K562 (cell line): ENCODE results near the gene FRYL. TPM values are rescaled to one million over a fixed set of nuclear protein-coding genes. Genes with fewer than 3 reads are reported as not detected.

Experiments used
- BCOR ChIP-seq: fragments of 450-650 bp; IDR thresholded peaks from 2 replicates; pipeline ENCODE4 v1.6.1; 2016
- FOS ChIP-seq: IDR thresholded peaks from 3 replicates; pipeline ENCODE4 v1.6.1; 2011; ENCODE audit not compliant: insufficient read length; ENCODE audit errors: extremely low read depth
- MBD2 ChIP-seq: sonication (generic); IDR thresholded peaks from 2 replicates; pipeline ENCODE4 v1.6.1; 2016; ENCODE audit warnings: low read depth, borderline replicate concordance
- NCOA2 ChIP-seq, 2 experiments: fragments of 450-650 bp; IDR thresholded peaks; 2 replicates each; pipeline ENCODE4 v1.6.1; 2018; ENCODE audit warnings: mild to moderate bottlenecking in 2 of 2, moderate library complexity in 1 of 2; ENCODE audit not compliant: partially characterized antibody in 2 of 2
- NR2F6 ChIP-seq: fragments of 450-650 bp; formaldehyde crosslinking; IDR thresholded peaks from 2 replicates; pipeline ENCODE4 v1.4.0; 2020; ENCODE audit warnings: mild to moderate bottlenecking
- PHTF2 ChIP-seq: fragments of 250-450 bp; sonication (Bioruptor Pico); IDR thresholded peaks from 2 replicates; pipeline ENCODE4 v1.5.0; 2021; ENCODE audit warnings: mild to moderate bottlenecking
- POLR2AphosphoS5 ChIP-seq: IDR thresholded peaks from 2 replicates; pipeline ENCODE4 v1.6.1; 2011; ENCODE audit warnings: mild to moderate bottlenecking, low read depth, low read length, moderate library complexity; ENCODE audit not compliant: control insufficient read depth, insufficient read depth
- PTTG1 ChIP-seq: fragments of 450-650 bp; IDR thresholded peaks from 2 replicates; pipeline ENCODE4 v1.6.1; 2016; ENCODE audit warnings: low read depth, mild to moderate bottlenecking, missing genetic modification characterization, missing compliant biosample characterization
- SMAD2 ChIP-seq: fragments of 150-350 bp; IDR thresholded peaks from 2 replicates; pipeline ENCODE4 v1.6.1; 2014; ENCODE audit warnings: low read depth, mild to moderate bottlenecking, low read length
- ZNF224 ChIP-seq: sonication (generic); formaldehyde crosslinking; IDR thresholded peaks from 2 replicates; pipeline ENCODE4 v1.8.0; 2022; ENCODE audit warnings: mild to moderate bottlenecking, missing genetic modification reagents
- ZNF57 ChIP-seq: fragments of 450-650 bp; formaldehyde crosslinking; IDR thresholded peaks from 2 replicates; pipeline ENCODE4 v1.4.0; 2020; ENCODE audit warnings: mild to moderate bottlenecking, moderate library complexity
- ZNF764 ChIP-seq: fragments of 250-450 bp; sonication (Bioruptor Pico); IDR thresholded peaks from 2 replicates; pipeline ENCODE4 v1.4.0; 2020; ENCODE audit warnings: low read depth, mild to moderate bottlenecking, moderate library complexity
- polyA plus RNA-seq, 8 experiments: library from polyadenylated mRNA; depleted of rRNA in 4 of 8; stranded (reverse) in 5 of 8; unstranded in 3 of 8; fragments of >200 nt; fragmentation: Nextera tagmentation in 2 of 8; fragmentation: Illumina TruSeq in 1 of 8; extraction: Ambion mirVana in 2 of 8; extraction: Trizol in 1 of 8; gene quantifications; 2 replicates each; pipeline versions ENCODE4 v1.2.1 to v1.2.3, GENCODE V29; 2011 to 2014; ENCODE audit warnings: inconsistent platforms in 1 of 8, missing spikeins in 1 of 8
- total RNA-seq, 7 experiments: library from RNA; depleted of rRNA in 6 of 7; stranded (reverse); fragments of >200 nt in 6 of 7; fragmentation: Illumina TruSeq in 2 of 7; extraction: Trizol in 2 of 7; gene quantifications; 2 replicates each; pipeline versions ENCODE4 v1.2.1 to v1.2.3, GENCODE V29; 2011 to 2021; ENCODE audit warnings: low replicate concordance in 1 of 7
- TF ChIP-seq, protein P1 (sequence below): IDR thresholded peaks from 3 replicates; pipeline ENCODE4 v1.6.1; 2011; ENCODE audit warnings: borderline replicate concordance, mild to moderate bottlenecking; ENCODE audit not compliant: insufficient read length, insufficient read depth
- TF ChIP-seq, protein P2 (sequence below): sonication (generic); formaldehyde crosslinking; IDR thresholded peaks from 2 replicates; pipeline ENCODE4 v1.8.0; 2022; ENCODE audit warnings: mild to moderate bottlenecking, missing genetic modification reagents
- TF ChIP-seq, protein P3 (sequence below), 2 experiments: fragments of 450-650 bp; conservative IDR thresholded peaks; 2 replicates each; pipeline ENCODE4 v1.6.1; 2017; ENCODE audit warnings: mild to moderate bottlenecking in 2 of 2, moderate library complexity in 2 of 2
- TF ChIP-seq, protein P4 (sequence below): fragments of 200-800 bp; sonication (Bioruptor generic); IDR thresholded peaks from 2 replicates; pipeline ENCODE4 v1.6.1; 2017; ENCODE audit warnings: missing genetic modification characterization, missing compliant biosample characterization
- TF ChIP-seq, protein P5 (sequence below): sonication (generic); formaldehyde crosslinking; IDR thresholded peaks from 2 replicates; pipeline ENCODE4 v1.8.0; 2022; ENCODE audit warnings: missing genetic modification reagents, mild to moderate bottlenecking, moderate library complexity, borderline replicate concordance

The FRYL gene
- total and polyA plus RNA-seq, 9 of the 15 experiments (the other 6 are each of a cell fraction or from before 2014, with no cell fraction given): 7.2 to 34.9 (median 15.9) TPM

DNA sequence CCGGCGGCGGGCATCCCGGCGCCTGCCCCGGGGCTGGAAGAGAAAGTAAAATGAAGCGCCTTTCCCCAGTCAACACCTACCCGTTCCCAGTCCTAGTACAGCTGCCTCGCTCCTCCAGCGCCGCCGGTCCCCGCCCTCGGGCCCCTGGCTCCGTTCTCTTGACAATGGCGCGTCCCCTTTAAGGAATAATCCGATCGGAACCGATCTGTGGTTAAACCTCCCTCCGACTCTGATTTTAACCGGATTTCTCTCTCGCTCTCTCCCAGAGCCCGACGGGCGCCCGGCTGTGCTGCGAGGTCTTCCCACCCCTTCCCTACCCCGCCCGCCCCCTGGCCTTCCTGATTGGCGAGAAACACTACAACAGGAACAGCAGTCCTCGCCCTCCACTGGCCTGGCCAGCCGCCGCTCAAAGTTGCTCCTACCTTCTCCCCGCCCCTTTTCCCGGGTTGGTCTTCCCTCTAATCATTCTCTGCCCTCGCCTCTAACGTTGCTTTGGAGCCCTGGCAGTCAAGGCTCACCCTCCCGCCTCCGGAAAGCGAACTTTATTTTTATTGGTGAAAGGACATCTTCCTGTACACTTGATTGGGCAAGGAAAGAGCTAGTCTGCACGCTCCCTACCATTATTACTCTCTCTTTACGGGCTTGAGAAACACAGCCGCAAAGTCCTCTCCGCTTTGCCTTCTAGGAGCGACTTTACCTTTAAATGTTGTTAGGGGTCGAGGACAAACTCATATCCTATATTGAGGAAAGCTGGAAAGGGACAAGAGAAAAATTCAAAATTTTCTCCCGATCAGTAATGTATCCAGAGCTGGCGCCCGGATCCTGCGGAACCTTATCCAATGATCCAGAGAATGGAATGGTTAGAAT lies at the start of gene FRYL (continued):
- TF ChIP-seq, protein P1, sequence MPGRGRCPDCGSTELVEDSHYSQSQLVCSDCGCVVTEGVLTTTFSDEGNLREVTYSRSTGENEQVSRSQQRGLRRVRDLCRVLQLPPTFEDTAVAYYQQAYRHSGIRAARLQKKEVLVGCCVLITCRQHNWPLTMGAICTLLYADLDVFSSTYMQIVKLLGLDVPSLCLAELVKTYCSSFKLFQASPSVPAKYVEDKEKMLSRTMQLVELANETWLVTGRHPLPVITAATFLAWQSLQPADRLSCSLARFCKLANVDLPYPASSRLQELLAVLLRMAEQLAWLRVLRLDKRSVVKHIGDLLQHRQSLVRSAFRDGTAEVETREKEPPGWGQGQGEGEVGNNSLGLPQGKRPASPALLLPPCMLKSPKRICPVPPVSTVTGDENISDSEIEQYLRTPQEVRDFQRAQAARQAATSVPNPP: no peak
- TF ChIP-seq, protein P2, sequence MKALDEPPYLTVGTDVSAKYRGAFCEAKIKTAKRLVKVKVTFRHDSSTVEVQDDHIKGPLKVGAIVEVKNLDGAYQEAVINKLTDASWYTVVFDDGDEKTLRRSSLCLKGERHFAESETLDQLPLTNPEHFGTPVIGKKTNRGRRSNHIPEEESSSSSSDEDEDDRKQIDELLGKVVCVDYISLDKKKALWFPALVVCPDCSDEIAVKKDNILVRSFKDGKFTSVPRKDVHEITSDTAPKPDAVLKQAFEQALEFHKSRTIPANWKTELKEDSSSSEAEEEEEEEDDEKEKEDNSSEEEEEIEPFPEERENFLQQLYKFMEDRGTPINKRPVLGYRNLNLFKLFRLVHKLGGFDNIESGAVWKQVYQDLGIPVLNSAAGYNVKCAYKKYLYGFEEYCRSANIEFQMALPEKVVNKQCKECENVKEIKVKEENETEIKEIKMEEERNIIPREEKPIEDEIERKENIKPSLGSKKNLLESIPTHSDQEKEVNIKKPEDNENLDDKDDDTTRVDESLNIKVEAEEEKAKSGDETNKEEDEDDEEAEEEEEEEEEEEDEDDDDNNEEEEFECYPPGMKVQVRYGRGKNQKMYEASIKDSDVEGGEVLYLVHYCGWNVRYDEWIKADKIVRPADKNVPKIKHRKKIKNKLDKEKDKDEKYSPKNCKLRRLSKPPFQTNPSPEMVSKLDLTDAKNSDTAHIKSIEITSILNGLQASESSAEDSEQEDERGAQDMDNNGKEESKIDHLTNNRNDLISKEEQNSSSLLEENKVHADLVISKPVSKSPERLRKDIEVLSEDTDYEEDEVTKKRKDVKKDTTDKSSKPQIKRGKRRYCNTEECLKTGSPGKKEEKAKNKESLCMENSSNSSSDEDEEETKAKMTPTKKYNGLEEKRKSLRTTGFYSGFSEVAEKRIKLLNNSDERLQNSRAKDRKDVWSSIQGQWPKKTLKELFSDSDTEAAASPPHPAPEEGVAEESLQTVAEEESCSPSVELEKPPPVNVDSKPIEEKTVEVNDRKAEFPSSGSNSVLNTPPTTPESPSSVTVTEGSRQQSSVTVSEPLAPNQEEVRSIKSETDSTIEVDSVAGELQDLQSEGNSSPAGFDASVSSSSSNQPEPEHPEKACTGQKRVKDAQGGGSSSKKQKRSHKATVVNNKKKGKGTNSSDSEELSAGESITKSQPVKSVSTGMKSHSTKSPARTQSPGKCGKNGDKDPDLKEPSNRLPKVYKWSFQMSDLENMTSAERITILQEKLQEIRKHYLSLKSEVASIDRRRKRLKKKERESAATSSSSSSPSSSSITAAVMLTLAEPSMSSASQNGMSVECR: no peak
- TF ChIP-seq ZNF764 (CRISPR knock-in tag) (no peak), NR2F6 (CRISPR knock-in tag) (no peak), SMAD2 (no peak), NCOA2 (IDR thresholded peaks at IDR 0.05; ENCODE audit: partially characterized antibody in 2 of 2) (peak in 1 of 2 experiments; percentile 69), POLR2AphosphoS5 (peak; percentile 57; the same call in 1 of the 2 replicates), FOS (peak; percentile 95), BCOR (no peak), PHTF2 (CRISPR knock-in tag) (no peak), MBD2 (peak; percentile 99), ZNF224 (CRISPR knock-in tag) (no peak), PTTG1 (no peak), ZNF57 (CRISPR knock-in tag) (no peak)
- TF ChIP-seq, protein P3, sequence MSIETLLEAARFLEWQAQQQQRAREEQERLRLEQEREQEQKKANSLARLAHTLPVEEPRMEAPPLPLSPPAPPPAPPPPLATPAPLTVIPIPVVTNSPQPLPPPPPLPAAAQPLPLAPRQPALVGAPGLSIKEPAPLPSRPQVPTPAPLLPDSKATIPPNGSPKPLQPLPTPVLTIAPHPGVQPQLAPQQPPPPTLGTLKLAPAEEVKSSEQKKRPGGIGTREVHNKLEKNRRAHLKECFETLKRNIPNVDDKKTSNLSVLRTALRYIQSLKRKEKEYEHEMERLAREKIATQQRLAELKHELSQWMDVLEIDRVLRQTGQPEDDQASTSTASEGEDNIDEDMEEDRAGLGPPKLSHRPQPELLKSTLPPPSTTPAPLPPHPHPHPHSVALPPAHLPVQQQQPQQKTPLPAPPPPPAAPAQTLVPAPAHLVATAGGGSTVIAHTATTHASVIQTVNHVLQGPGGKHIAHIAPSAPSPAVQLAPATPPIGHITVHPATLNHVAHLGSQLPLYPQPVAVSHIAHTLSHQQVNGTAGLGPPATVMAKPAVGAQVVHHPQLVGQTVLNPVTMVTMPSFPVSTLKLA (conservative IDR thresholded peaks at IDR 0.05): peak; percentile 36 to 49; a peak in 1 of 4 replicates
- TF ChIP-seq, protein P4, sequence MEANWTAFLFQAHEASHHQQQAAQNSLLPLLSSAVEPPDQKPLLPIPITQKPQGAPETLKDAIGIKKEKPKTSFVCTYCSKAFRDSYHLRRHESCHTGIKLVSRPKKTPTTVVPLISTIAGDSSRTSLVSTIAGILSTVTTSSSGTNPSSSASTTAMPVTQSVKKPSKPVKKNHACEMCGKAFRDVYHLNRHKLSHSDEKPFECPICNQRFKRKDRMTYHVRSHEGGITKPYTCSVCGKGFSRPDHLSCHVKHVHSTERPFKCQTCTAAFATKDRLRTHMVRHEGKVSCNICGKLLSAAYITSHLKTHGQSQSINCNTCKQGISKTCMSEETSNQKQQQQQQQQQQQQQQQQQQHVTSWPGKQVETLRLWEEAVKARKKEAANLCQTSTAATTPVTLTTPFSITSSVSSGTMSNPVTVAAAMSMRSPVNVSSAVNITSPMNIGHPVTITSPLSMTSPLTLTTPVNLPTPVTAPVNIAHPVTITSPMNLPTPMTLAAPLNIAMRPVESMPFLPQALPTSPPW (CRISPR knock-in tag): peak; percentile 55
- TF ChIP-seq, protein P5, sequence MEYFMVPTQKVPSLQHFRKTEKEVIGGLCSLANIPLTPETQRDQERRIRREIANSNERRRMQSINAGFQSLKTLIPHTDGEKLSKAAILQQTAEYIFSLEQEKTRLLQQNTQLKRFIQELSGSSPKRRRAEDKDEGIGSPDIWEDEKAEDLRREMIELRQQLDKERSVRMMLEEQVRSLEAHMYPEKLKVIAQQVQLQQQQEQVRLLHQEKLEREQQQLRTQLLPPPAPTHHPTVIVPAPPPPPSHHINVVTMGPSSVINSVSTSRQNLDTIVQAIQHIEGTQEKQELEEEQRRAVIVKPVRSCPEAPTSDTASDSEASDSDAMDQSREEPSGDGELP: peak; percentile 67
